ENCODE measurements around the gene DHX34. TPM values are rescaled to one million over a fixed set of nuclear protein-coding genes. Genes with fewer than 3 reads are reported as not detected.

Gene DHX34
- total and polyA plus RNA-seq, 9 of the 15 experiments (the other 6 are each of a cell fraction or from before 2014, with no cell fraction given) = 0.36 to 42.0 (median 15.0) TPM

DNA sequence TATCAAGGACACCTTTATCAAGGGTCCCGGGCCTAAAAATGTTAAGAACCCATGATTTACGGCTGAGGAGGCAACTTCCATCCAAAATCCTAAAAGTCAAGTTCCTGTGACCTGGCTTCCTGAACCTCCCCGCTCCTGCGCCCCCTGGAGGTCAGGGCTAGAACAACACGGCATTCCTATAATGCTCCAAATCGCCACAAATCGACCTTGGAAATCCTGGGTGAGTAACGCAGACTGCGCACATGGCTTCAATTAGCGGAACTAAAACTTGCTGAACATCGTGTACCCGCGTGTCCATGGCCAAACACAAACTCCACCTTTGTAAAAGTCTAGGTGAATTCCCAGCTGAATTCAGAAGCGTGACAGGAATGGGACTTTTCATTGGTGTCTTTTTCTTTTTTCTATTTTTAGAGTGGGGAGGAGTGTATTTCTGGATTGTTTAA is 43.8 kb upstream of the DHX34 start:
- no peaks in the 10 kb centered on the region for H3K27me3 ChIP-seq (ENCODE audit: control insufficient read depth in 2 of 2, insufficient read depth in 2 of 2, low read length in 2 of 2)
- H3K79me2 ChIP-seq (ENCODE audit: control insufficient read depth, insufficient read depth, low read length) = no peaks in the 10 kb centered on the region
- H2AFZ ChIP-seq (ENCODE audit: low read depth, low read length) = peak overlapping the region; percentile 49
- 6% methylated on average over 14 of the region's 14 CpGs for WGBS (ENCODE audit: insufficient coverage, low coverage, missing lambda C conversion rate)
- POLR2A ChIA-PET = interaction anchor here (1.2 kb wide), 1 partner anchor 10 kb away, joined by 3 read pairs; no protein-coding TSS in a partner anchor
- no peak overlapping the region for H3K4me3 ChIP-seq
- H3K9me1 ChIP-seq (ENCODE audit: control insufficient read depth, insufficient read depth, low read length) = no peaks in the 10 kb centered on the region
- no TSS peak for BruUV-seq (replicated peaks)
- no peaks in the 10 kb centered on the region for H4K20me1 ChIP-seq (replicated peaks; ENCODE audit: control insufficient read depth, insufficient read depth, low read length)
- H3K9ac ChIP-seq (ENCODE audit: insufficient read depth in 1 of 2, low read depth in 2 of 2, low read length in 2 of 2) = peak overlapping the region in 1 of 2 experiments; percentile 53; a peak in 1 of 4 replicates
- no peaks in the 10 kb centered on the region for H3K36me3 ChIP-seq (ENCODE audit: control insufficient read depth, insufficient read depth, low read length)
- FAIRE-seq (peak; percentile 91), DNase-seq (ENCODE audit: extremely low read depth in 1 of 4, low spot score in 3 of 4) (peak; percentile 70 to 83 (median 76)), ATAC-seq (peak; percentile 77)
- intact Hi-C loops (cut with micrococcal nuclease) (loop anchor here (2.0 to 5.0 kb wide), 2 partner anchors 42 to 85 kb away; partner anchors contain the start of gene DHX34), in situ Hi-C loops (cut with MboI) (no loop called here)
- CTCF ChIA-PET (ENCODE audit: low intra/inter-chr PET ratio) = interaction anchor here (0.7 to 0.9 kb wide), 2 partner anchors 155 to 156 kb away, joined by 4 to 5 read pairs; no protein-coding TSS in a partner anchor
- H3K9me3 ChIP-seq (replicated peaks; ENCODE audit: control insufficient read depth, insufficient read depth, low read depth, low read length) = no peaks in the 10 kb centered on the region
- H3K27ac ChIP-seq (ENCODE audit: extremely low read depth, low read depth, low read length) = no peak overlapping the region
- H3K4me1 ChIP-seq (replicated peaks in 1 of 2; ENCODE audit: control insufficient read depth in 2 of 2, insufficient read depth in 2 of 2, low read length in 2 of 2) = peaks cover 2 to 10% of the 10 kb centered on the region in 2 experiments; a peak in 3 of 5 replicates
- peak overlapping the region; percentile 47 for H3K4me2 ChIP-seq (ENCODE audit: insufficient read depth, low read length)
- TF ChIP-seq CHCHD3 (CRISPR knock-in tag; IDR thresholded peaks at IDR 0.05) (no peak), XRCC5 (IDR thresholded peaks at IDR 0.05; ENCODE audit: low read depth, low read length) (peak; percentile 86), ZFX (CRISPR knock-in tag; IDR thresholded peaks at IDR 0.05) (no peak), KDM5B (IDR thresholded peaks at IDR 0.05; ENCODE audit: insufficient replicate concordance, low read depth, low read length) (no peak), GTF2A2 (tag; IDR thresholded peaks at IDR 0.05) (no peak), SRF (CRISPR knock-in tag; IDR thresholded peaks at IDR 0.05) (0 out of 4 replicates have a peak, but pooled peaks of 1 of the 2 experiments have one; percentile 32), ZNF197 (CRISPR knock-in tag; IDR thresholded peaks at IDR 0.05; ENCODE audit: low read depth) (no peak), EP400 (IDR thresholded peaks at IDR 0.05) (peak; percentile 72), HMG20A (CRISPR knock-in tag; conservative IDR thresholded peaks at IDR 0.05) (no peak), C11orf30 (IDR thresholded peaks at IDR 0.05; ENCODE audit: low read depth) (no peak), NR2C2 (CRISPR knock-in tag; IDR thresholded peaks at IDR 0.05) (no peak), NR2C2 (tag; IDR thresholded peaks at IDR 0.05) (0 out of 2 replicates have a peak, but pooled peaks have one; percentile 17), CXXC5 (CRISPR knock-in tag; IDR thresholded peaks at IDR 0.05) (peak; percentile 69), MEIS2 (IDR thresholded peaks at IDR 0.05; ENCODE audit: partially characterized antibody) (peak; percentile 23), MEF2D (tag; conservative IDR thresholded peaks at IDR 0.05; ENCODE audit: low read depth) (peak; percentile 60; the same call in 1 of the 2 replicates)
- TF ChIP-seq, protein P1, sequence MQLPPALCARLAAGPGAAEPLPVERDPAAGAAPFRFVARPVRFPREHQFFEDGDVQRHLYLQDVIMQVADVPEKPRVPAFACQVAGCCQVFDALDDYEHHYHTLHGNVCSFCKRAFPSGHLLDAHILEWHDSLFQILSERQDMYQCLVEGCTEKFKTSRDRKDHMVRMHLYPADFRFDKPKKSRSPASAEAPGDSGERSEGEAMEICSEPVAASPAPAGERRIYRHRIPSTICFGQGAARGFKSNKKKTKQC (CRISPR knock-in tag; IDR thresholded peaks at IDR 0.05) = no peak
- TF ChIP-seq, protein P2, sequence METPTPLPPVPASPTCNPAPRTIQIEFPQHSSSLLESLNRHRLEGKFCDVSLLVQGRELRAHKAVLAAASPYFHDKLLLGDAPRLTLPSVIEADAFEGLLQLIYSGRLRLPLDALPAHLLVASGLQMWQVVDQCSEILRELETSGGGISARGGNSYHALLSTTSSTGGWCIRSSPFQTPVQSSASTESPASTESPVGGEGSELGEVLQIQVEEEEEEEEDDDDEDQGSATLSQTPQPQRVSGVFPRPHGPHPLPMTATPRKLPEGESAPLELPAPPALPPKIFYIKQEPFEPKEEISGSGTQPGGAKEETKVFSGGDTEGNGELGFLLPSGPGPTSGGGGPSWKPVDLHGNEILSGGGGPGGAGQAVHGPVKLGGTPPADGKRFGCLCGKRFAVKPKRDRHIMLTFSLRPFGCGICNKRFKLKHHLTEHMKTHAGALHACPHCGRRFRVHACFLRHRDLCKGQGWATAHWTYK (CRISPR knock-in tag; IDR thresholded peaks at IDR 0.05) = no peak
- TF ChIP-seq, protein P3, sequence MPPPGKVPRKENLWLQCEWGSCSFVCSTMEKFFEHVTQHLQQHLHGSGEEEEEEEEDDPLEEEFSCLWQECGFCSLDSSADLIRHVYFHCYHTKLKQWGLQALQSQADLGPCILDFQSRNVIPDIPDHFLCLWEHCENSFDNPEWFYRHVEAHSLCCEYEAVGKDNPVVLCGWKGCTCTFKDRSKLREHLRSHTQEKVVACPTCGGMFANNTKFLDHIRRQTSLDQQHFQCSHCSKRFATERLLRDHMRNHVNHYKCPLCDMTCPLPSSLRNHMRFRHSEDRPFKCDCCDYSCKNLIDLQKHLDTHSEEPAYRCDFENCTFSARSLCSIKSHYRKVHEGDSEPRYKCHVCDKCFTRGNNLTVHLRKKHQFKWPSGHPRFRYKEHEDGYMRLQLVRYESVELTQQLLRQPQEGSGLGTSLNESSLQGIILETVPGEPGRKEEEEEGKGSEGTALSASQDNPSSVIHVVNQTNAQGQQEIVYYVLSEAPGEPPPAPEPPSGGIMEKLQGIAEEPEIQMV (tag; conservative IDR thresholded peaks at IDR 0.05; ENCODE audit: low read depth) = no peak
- TF ChIP-seq, protein P4, sequence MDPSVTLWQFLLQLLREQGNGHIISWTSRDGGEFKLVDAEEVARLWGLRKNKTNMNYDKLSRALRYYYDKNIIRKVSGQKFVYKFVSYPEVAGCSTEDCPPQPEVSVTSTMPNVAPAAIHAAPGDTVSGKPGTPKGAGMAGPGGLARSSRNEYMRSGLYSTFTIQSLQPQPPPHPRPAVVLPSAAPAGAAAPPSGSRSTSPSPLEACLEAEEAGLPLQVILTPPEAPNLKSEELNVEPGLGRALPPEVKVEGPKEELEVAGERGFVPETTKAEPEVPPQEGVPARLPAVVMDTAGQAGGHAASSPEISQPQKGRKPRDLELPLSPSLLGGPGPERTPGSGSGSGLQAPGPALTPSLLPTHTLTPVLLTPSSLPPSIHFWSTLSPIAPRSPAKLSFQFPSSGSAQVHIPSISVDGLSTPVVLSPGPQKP (CRISPR knock-in tag; IDR thresholded peaks at IDR 0.05) = no peak
